ENCODE measurements around the gene PHAF1. TPM values are rescaled to one million over a fixed set of nuclear protein-coding genes. Genes with fewer than 3 reads are reported as not detected.

The PHAF1 gene
- polyA plus RNA-seq, 1 donor from 2014 or later = 9.8 TPM

DNA sequence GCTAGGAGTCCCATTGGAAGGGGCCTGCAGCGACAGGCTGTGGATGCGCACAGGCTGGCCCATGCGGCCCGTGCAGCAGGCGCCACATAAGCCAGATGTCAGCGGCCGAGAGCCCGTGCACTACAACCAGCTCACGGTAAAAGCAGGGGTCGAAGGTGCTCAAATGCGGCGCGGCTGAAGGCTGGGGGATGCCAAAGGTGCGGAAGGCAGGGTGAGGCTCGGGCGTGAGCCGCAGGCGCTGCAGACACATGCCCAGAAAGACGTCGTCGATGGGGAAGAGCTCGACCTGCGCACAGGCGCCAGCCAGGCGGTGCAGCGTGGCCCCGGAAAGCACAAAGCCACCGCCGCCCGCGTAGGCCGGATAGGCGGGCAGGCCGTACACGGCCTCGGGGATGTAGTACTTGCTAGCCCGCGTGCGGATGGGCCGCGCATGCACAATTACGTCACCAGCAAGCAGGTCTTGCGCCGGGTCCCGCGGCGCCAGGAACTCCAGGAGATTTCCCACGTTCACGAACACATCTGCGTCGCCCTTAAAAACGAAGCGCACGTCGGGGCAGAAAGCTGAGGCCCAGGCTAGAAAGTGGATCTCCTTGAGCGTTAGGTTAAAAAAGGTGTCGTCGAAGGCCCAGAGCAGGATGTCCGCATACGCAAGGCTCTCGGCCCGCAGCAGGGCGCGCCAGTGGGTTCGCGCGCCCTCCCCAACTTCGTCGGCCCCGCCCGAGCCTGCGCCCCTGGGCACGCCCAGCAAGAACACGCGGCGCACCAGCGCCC, 39.7 kb downstream of the PHAF1 start:
- no peak overlapping the region for H3K4me2 ChIP-seq (ENCODE audit: low read length)
- H3K27me3 ChIP-seq (ENCODE audit: insufficient read depth, low read depth, low read length) = peaks cover 61% of the 10 kb centered on the region
- H3K79me2 ChIP-seq (replicated peaks; ENCODE audit: insufficient read depth, low read length) = no peaks in the 10 kb centered on the region
- H3K36me3 ChIP-seq (ENCODE audit: insufficient read depth, low read length) = peaks cover 4% of the 10 kb centered on the region
- no peaks in the 10 kb centered on the region for H3F3A ChIP-seq (ENCODE audit: insufficient read depth, low read length, poor library complexity, severe bottlenecking)
- H4K20me1 ChIP-seq (ENCODE audit: insufficient read depth) = no peaks in the 10 kb centered on the region
- H2AFZ ChIP-seq (ENCODE audit: low read depth, low read length) = no peak overlapping the region
- H3K27ac ChIP-seq (ENCODE audit: low read length) = no peak overlapping the region
- no peak for TF ChIP-seq SMC3 (conservative IDR thresholded peaks at IDR 0.05; ENCODE audit: poor library complexity)
- TF ChIP-seq TAF1 (IDR thresholded peaks at IDR 0.05; ENCODE audit: low read depth) = no peak
- TF ChIP-seq EP300 (conservative IDR thresholded peaks at IDR 0.05; ENCODE audit: poor library complexity, severe bottlenecking) = no peak
- TF ChIP-seq EZH2 (IDR thresholded peaks at IDR 0.05; ENCODE audit: borderline replicate concordance, insufficient read depth, low read length, poor library complexity, severe bottlenecking) = no peak
- no peak for TF ChIP-seq RAD21 (conservative IDR thresholded peaks at IDR 0.05)
- TF ChIP-seq, protein P1, sequence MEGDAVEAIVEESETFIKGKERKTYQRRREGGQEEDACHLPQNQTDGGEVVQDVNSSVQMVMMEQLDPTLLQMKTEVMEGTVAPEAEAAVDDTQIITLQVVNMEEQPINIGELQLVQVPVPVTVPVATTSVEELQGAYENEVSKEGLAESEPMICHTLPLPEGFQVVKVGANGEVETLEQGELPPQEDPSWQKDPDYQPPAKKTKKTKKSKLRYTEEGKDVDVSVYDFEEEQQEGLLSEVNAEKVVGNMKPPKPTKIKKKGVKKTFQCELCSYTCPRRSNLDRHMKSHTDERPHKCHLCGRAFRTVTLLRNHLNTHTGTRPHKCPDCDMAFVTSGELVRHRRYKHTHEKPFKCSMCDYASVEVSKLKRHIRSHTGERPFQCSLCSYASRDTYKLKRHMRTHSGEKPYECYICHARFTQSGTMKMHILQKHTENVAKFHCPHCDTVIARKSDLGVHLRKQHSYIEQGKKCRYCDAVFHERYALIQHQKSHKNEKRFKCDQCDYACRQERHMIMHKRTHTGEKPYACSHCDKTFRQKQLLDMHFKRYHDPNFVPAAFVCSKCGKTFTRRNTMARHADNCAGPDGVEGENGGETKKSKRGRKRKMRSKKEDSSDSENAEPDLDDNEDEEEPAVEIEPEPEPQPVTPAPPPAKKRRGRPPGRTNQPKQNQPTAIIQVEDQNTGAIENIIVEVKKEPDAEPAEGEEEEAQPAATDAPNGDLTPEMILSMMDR (IDR thresholded peaks at IDR 0.05; ENCODE audit: poor library complexity, severe bottlenecking) = no peak
- TF ChIP-seq POLR2AphosphoS5 (IDR thresholded peaks at IDR 0.05) = no peak
- TF ChIP-seq, protein P2, sequence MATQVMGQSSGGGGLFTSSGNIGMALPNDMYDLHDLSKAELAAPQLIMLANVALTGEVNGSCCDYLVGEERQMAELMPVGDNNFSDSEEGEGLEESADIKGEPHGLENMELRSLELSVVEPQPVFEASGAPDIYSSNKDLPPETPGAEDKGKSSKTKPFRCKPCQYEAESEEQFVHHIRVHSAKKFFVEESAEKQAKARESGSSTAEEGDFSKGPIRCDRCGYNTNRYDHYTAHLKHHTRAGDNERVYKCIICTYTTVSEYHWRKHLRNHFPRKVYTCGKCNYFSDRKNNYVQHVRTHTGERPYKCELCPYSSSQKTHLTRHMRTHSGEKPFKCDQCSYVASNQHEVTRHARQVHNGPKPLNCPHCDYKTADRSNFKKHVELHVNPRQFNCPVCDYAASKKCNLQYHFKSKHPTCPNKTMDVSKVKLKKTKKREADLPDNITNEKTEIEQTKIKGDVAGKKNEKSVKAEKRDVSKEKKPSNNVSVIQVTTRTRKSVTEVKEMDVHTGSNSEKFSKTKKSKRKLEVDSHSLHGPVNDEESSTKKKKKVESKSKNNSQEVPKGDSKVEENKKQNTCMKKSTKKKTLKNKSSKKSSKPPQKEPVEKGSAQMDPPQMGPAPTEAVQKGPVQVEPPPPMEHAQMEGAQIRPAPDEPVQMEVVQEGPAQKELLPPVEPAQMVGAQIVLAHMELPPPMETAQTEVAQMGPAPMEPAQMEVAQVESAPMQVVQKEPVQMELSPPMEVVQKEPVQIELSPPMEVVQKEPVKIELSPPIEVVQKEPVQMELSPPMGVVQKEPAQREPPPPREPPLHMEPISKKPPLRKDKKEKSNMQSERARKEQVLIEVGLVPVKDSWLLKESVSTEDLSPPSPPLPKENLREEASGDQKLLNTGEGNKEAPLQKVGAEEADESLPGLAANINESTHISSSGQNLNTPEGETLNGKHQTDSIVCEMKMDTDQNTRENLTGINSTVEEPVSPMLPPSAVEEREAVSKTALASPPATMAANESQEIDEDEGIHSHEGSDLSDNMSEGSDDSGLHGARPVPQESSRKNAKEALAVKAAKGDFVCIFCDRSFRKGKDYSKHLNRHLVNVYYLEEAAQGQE (IDR thresholded peaks at IDR 0.05; ENCODE audit: borderline replicate concordance) = no peak
- TF ChIP-seq MXI1 (conservative IDR thresholded peaks at IDR 0.05; ENCODE audit: poor library complexity, severe bottlenecking) = no peak
- H3K4me3 ChIP-seq (ENCODE audit: low read length) = no peak overlapping the region
- H3K9ac ChIP-seq (ENCODE audit: low read length) = no peak overlapping the region
- peaks cover 3% of the 10 kb centered on the region for H3K9me3 ChIP-seq (ENCODE audit: low read length)
- no peaks in the 10 kb centered on the region for H3K9me2 ChIP-seq (ENCODE audit: insufficient read depth, low read length)

DNA sequence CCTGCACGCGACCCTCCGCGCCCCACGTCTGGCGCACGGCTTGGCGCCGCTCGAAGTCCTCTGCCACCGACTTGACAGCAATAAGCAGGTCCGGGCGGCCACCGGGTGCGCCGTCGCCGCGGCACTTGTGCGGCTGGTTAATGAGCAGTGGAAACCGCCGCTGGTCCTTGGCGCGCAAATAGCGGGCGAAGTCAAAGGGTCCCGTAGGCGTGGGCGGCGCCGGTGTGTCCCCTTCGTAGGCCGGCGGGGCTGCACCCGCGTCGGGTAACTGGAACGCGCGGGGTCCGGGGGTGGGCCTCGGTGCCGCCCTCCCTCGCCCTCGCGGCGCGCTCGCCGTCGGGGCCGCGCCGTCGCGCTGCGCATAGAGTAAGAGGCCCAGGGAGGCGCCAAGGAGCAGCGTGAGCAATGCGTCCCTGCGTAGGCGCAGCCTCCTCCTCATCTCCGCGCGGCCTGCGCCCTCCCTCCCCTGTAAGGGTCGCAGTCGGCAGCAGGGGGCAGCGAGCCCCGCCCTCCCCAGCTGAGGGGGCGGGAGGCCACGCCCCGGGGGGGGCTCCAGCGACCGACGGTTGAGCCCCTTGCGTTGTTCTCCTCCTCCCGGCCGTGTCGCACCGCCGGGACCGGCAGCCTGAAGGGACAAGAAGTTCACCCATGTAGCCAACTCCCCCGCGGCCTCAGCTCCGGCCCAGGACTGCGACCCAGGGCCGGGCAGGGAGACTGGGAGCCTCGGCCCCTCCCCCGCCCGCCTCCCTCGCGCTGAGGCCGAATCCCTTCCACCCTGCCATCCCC, 40.5 kb downstream of the PHAF1 start:
- Histone ChIP-seq H3K27ac (ENCODE audit: low read length) (no peak overlapping the region), H3K4me2 (ENCODE audit: low read length) (no peak overlapping the region), H3F3A (ENCODE audit: insufficient read depth, low read length, poor library complexity, severe bottlenecking) (no peaks in the 10 kb centered on the region), H3K4me3 (ENCODE audit: low read length) (peak overlapping the region; percentile 43), H3K9me2 (ENCODE audit: insufficient read depth, low read length) (no peaks in the 10 kb centered on the region), H3K27me3 (ENCODE audit: insufficient read depth, low read depth, low read length) (peaks cover 69% of the 10 kb centered on the region), H3K79me2 (replicated peaks; ENCODE audit: insufficient read depth, low read length) (no peaks in the 10 kb centered on the region), H3K9me3 (ENCODE audit: low read length) (peaks cover 3% of the 10 kb centered on the region), H2AFZ (ENCODE audit: low read depth, low read length) (no peak overlapping the region), H4K20me1 (ENCODE audit: insufficient read depth) (no peaks in the 10 kb centered on the region), H3K36me3 (ENCODE audit: insufficient read depth, low read length) (peaks cover 4% of the 10 kb centered on the region), H3K9ac (ENCODE audit: low read length) (no peak overlapping the region)
- TF ChIP-seq EZH2 (IDR thresholded peaks at IDR 0.05; ENCODE audit: borderline replicate concordance, insufficient read depth, low read length, poor library complexity, severe bottlenecking) (no peak), MXI1 (conservative IDR thresholded peaks at IDR 0.05; ENCODE audit: poor library complexity, severe bottlenecking) (no peak), TAF1 (IDR thresholded peaks at IDR 0.05; ENCODE audit: low read depth) (no peak), POLR2AphosphoS5 (IDR thresholded peaks at IDR 0.05) (no peak), SMC3 (conservative IDR thresholded peaks at IDR 0.05; ENCODE audit: poor library complexity) (no peak), RAD21 (conservative IDR thresholded peaks at IDR 0.05) (no peak), EP300 (conservative IDR thresholded peaks at IDR 0.05; ENCODE audit: poor library complexity, severe bottlenecking) (no peak)
- TF ChIP-seq, protein P2 (IDR thresholded peaks at IDR 0.05; ENCODE audit: borderline replicate concordance) = no peak
- TF ChIP-seq, protein P1 (IDR thresholded peaks at IDR 0.05; ENCODE audit: poor library complexity, severe bottlenecking) = no peak

All from neural cell (in vitro differentiated cells).